ENCODE data around the gene UBXN2A. TPM values are rescaled to one million over a fixed set of nuclear protein-coding genes. Genes with fewer than 3 reads are reported as not detected.
A peak's percentile ranks its signal among the peaks of the same experiment; 100 is the strongest.
"Not testable (repeated sequence)": the region's sequence is repeated elsewhere in the genome, so short reads cannot be mapped to it uniquely, and the experiment has no call there.

The UBXN2A gene
- total and polyA plus RNA-seq, 5 experiments from 2014 or later, result 13.1 to 14.6 (median 13.6) TPM

DNA sequence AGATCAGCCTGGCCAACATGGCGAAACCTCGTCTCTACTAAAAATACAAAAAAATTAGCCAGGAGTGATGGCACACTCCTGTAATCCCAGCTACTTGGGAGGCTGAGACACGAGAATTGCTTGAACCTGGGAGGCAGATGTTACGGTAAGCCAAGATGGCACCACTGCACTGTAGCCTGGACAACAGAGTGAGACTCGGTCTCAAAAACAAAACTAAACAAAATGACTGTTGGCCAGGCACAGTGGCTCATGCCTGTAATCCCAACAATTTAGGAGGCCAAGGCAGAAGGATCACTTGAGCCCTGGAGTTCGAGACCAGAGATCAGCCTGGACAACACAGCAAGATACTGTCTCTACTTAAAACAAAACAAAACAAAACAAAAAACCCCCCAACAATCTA is 102.9 kb downstream of the UBXN2A start:
- not testable (repeated sequence) for H3K27me3 Mint-ChIP-seq, H3K4me3 Mint-ChIP-seq, DNase-seq, H3K9me3 Mint-ChIP-seq, ATAC-seq
- Mint-ChIP-seq H3K36me3 (peaks cover 0 to 17% (median 14%) of the 10 kb centered on the region in 3 donors), H3K27ac (peak overlapping the region in 1 of 10 donors; percentile 62), H3K4me1 (peaks cover 14 to 33% (median 28%) of the 10 kb centered on the region in 4 donors)
- POLR2A ChIA-PET, result interaction anchor here (0.7 kb wide), 2 partner anchors 15 to 58 kb away, joined by 3 read pairs; no protein-coding TSS in a partner anchor

DNA sequence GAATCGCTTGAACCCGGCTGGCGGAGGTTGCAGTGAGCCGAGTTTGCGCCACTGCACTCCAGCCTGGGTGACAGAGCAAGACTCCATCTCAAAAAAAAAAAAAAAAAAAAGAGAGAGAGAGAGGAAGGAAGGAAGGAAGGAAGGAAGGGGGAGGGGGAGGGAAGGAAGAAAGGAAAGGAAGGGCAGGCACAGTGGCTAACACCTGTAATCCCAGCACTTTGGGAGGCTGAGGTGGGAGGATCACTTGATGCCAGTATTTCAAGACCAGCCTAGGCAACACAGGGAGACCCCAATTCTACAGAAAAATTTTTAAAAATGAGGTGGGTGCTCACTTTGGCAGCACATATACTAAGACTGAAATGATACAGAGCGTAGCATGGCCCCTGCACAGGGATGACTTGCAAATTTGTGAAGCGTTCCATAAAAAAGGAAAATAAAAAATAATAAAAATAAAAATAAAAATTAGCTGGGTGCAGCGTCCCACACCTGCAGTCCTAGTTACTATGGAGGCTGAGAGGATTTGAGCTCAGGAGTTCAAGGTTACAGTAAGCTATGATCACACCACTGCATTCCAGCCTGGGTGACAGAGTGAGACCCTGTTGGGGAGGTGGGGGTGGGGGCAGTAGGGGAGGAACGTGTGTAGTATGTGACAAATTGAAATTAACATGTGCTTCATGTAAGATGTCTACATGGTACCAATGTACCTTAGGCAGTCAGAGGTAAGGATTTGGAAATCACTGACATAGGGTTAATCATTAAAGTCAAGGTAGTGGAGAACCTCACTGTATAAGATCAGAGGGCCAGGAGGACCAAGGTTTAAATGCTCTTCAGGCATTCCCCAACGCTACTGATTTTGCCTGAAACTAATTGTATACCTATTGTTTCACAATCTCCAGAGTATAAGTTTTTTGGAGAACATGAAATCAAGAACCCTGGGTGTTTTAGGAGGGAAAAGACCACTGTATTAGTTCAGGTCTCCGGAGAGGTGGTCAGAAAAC is 105.5 kb downstream of the UBXN2A start:
- no peaks in the 10 kb centered on the region for H3K9me3 Mint-ChIP-seq
- peak overlapping the region in 2 of 10 donors; percentile 24 to 27 for H3K27ac Mint-ChIP-seq
- no peak for ATAC-seq
- H3K36me3 Mint-ChIP-seq, result peaks cover 0 to 4% (median 0%) of the 10 kb centered on the region in 3 donors
- no peak for DNase-seq
- H3K4me1 Mint-ChIP-seq, result peaks cover 12 to 37% (median 30%) of the 10 kb centered on the region in 4 donors
- H3K27me3 Mint-ChIP-seq, result peaks cover 0 to 5% (median 1%) of the 10 kb centered on the region in 5 donors
- peak overlapping the region in 9 of 10 donors; percentile 93 to 99 (median 96) for H3K4me3 Mint-ChIP-seq
- POLR2A ChIA-PET, result interaction anchor here (6.7 kb wide), 1 partner anchor 32 kb away, joined by 48 read pairs; the partner anchor contains the start of gene SF3B6

DNA sequence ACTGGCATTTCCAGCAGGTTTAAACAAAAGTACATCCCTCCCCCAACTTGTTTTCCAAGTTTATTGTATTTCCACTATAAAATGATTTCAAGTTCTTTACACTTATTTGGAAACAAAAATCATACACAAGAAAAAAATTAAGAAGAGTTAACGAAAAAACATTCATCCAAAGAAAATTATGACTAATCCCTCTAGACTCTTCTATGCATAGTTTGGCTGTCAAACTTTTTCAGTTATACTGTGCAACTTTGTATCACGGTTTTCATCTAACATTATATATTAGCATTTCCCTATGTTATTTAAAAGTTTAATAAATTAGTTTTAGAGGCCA is 106.3 kb downstream of the UBXN2A start:
- no peak for DNase-seq
- peak overlapping the region in 4 of 10 donors; percentile 83 to 96 (median 90) for H3K27ac Mint-ChIP-seq
- peak overlapping the region; percentile 93 to 99 (median 96) for H3K4me3 Mint-ChIP-seq
- no peak for ATAC-seq
- no peaks in the 10 kb centered on the region for H3K9me3 Mint-ChIP-seq
- peaks cover 0 to 4% (median 0%) of the 10 kb centered on the region in 3 donors for H3K36me3 Mint-ChIP-seq
- H3K4me1 Mint-ChIP-seq, result peaks cover 12 to 35% (median 30%) of the 10 kb centered on the region in 4 donors
- POLR2A ChIA-PET, result interaction anchor here (1.0 to 6.7 kb wide), 7 partner anchors 12 to 120 kb away, joined by 3 to 48 read pairs (median 4); partner anchors contain the start of genes ATAD2B, SF3B6 and TP53I3
- peaks cover 0 to 5% (median 1%) of the 10 kb centered on the region in 5 donors for H3K27me3 Mint-ChIP-seq

DNA sequence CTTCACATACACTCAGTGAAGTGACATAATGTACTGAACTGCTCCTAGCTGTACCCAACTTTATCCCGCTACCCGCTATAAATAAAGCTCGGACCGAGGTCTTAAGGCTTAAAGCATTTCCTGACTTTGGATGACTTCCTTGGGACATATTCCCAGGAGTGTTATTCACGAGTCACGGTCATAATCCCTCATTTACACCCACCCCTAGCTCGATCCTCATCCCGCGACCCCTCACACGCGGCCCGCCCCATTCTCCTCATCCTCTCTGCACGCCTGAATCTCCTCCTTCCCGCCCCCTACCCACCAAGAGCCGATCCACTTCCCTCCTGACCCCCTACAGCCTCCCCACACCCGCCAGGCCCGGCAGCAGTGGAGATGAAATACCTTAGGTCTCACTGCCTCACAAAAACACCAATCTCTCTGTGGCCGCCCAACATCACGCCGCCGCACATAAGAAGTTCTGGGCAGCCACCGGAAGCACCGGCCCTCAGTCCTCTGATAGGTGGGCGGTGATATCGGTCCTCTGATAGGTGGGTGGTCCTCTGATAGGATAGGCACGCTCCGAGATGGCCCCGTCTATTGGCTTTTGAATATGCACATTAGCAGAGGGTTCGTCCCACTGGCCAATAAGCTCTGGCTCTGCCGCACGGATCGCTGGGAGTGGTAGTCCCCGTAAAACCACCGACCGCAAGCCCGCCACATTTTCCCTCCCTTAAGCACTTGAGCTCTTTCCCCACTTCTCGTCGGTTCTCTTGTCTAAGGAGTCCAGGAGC is 106.9 kb downstream of the UBXN2A start, which contains the start of gene WDCP:
TSS of gene WDCP (minus strand) at position 462 of the 773 bp plus-strand sequence. CDS start 7,897 bp downstream, outside the sequence.
- Mint-ChIP-seq H3K4me3 (peak within 1 kb of the TSS; percentile 93 to 99 (median 96)), H3K27me3 (peaks cover 0 to 5% (median 1%) of the 10 kb centered on the region in 5 donors), H3K36me3 (peaks cover 0 to 4% (median 0%) of the 10 kb centered on the region in 3 donors), H3K4me1 (peaks cover 12 to 35% (median 30%) of the 10 kb centered on the region in 4 donors), H3K9me3 (no peaks in the 10 kb centered on the region), H3K27ac (peak within 1 kb of the TSS; percentile 83 to 96 (median 94))
- peak; percentile 79 to 97 (median 92) for DNase-seq
- ATAC-seq, result peak; percentile 98 to 100
- POLR2A ChIA-PET, result interaction anchor here (0.9 to 6.7 kb wide), 11 partner anchors 12 to 120 kb away, joined by 3 to 48 read pairs (median 3); partner anchors contain the start of genes ATAD2B, SF3B6, TP53I3 and UBXN2A

DNA sequence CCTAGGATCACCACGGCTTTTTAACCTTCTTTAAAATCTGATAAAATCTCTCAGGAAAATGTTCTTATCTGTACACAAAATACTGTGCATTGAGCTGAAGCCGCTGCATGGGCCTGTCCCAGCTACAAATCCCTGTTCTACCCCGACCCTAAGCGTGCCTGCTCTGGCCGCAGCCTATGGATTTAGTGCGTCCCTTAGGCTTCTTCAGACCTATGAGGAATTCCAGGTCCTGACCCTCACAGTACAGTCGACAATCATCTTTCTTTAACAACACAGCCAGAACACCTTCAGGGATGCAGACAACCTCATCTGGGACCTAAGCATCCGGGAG is 107.4 kb downstream of the UBXN2A start:
- Mint-ChIP-seq H3K4me1 (peaks cover 12 to 35% (median 30%) of the 10 kb centered on the region in 4 donors), H3K4me3 (peak overlapping the region; percentile 93 to 99 (median 96)), H3K27me3 (peaks cover 0 to 5% (median 1%) of the 10 kb centered on the region in 5 donors), H3K9me3 (no peaks in the 10 kb centered on the region), H3K27ac (peak overlapping the region in 9 of 10 donors; percentile 83 to 96 (median 94)), H3K36me3 (peaks cover 0 to 4% (median 0%) of the 10 kb centered on the region in 3 donors)
- ATAC-seq (no peak), DNase-seq (no peak)
- POLR2A ChIA-PET, result interaction anchor here (0.9 to 6.7 kb wide), 10 partner anchors 11 to 121 kb away, joined by 3 to 48 read pairs (median 3); partner anchors contain the start of genes ATAD2B, SF3B6, TP53I3 and UBXN2A

DNA sequence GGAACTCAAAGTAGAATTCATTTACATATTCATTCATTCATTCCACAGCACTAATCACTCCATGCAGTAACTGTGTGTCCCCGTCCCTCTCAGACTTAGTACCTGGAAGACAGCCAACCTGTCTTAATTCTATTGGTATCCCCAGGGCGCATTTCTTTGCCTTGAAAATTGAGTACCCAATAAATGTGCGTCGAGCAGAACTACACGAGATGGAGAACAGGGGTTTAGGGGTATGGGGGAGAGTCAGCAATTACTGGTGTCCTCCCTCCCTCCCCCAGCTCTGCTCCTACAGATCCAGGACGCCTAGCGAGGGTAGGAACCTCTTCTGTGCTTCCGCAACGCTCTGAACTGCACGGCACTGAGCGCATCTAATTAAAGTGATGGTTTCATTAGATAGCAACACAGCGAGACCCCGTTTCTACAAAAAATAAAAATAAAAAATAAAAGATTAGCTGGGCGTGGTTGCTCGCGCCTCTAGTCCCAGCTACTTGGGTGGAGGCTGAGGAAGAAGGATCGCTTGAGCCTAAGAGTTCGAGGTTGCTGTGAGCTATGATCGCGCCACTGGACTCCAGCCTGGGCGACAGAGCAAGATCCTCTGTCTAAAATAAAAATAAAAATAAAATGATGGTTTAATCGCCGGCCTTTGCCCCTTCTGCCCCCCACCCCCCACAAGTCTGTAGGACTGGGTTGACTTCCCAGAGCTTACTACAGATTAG is 108.7 kb downstream of the UBXN2A start:
- H3K27me3 Mint-ChIP-seq, result peaks cover 0 to 6% (median 3%) of the 10 kb centered on the region in 5 donors
- no peaks in the 10 kb centered on the region for H3K36me3 Mint-ChIP-seq
- ATAC-seq (no peak), DNase-seq (peak in 1 of 10 donors; percentile 15)
- H3K9me3 Mint-ChIP-seq, result no peaks in the 10 kb centered on the region
- POLR2A ChIA-PET, result interaction anchor here (0.8 to 6.7 kb wide), 2 partner anchors 29 to 122 kb away, joined by 9 to 48 read pairs; partner anchors contain the start of genes ATAD2B and SF3B6
- H3K4me3 Mint-ChIP-seq, result peak overlapping the region in 8 of 10 donors; percentile 69 to 92 (median 84)
- peak overlapping the region in 4 of 10 donors; percentile 11 to 75 (median 38) for H3K27ac Mint-ChIP-seq
- peaks cover 10 to 32% (median 30%) of the 10 kb centered on the region in 4 donors for H3K4me1 Mint-ChIP-seq

DNA sequence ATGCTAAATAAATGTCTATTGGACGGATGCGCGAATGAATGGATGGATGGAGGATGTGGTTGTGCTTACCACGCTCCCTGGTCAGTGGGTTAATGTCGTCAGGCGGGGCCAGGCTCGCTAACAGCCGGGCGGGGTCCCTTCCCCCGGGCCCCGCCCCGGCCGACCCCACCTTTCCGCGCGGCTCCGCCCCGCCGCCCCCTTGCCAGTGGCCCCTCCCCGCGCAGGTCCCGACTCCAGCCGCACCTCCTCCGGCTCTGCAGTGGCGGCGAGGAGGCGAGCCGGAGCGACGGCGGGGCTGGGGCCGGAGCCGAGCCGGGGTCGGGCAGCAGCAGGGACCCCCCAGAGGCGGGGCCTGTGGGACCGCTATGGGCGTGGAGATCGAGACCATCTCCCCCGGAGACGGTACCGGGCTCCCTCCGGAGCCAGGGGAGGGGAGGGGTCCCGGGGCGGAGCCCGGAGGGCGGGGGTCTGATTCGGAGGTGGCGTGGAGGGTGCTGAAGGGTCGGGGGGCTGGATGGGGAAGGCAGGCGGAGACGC is 109.3 kb downstream of the UBXN2A start, which contains the start of gene FKBP1B:
TSS of gene FKBP1B (plus strand) at position 257 of the 537 bp plus-strand sequence. CDS start at position 366, 109 bp downstream.
- peak in 1 of 2 donors; percentile 18 for ATAC-seq
- H3K9me3 Mint-ChIP-seq, result no peaks in the 10 kb centered on the region
- peak within 1 kb of the TSS in 8 of 10 donors; percentile 69 to 92 (median 84) for H3K4me3 Mint-ChIP-seq
- POLR2A ChIA-PET, result interaction anchor here (0.5 to 6.7 kb wide), 3 partner anchors 28 to 123 kb away, joined by 4 to 48 read pairs (median 9); partner anchors contain the start of genes ATAD2B and SF3B6
- peaks cover 0 to 7% (median 4%) of the 10 kb centered on the region in 5 donors for H3K27me3 Mint-ChIP-seq
- peaks cover 10 to 32% (median 30%) of the 10 kb centered on the region in 4 donors for H3K4me1 Mint-ChIP-seq
- peak in 8 of 10 donors; percentile 24 to 75 (median 31) for DNase-seq
- peak within 1 kb of the TSS in 4 of 10 donors; percentile 11 to 75 (median 38) for H3K27ac Mint-ChIP-seq
- no peaks in the 10 kb centered on the region for H3K36me3 Mint-ChIP-seq

DNA sequence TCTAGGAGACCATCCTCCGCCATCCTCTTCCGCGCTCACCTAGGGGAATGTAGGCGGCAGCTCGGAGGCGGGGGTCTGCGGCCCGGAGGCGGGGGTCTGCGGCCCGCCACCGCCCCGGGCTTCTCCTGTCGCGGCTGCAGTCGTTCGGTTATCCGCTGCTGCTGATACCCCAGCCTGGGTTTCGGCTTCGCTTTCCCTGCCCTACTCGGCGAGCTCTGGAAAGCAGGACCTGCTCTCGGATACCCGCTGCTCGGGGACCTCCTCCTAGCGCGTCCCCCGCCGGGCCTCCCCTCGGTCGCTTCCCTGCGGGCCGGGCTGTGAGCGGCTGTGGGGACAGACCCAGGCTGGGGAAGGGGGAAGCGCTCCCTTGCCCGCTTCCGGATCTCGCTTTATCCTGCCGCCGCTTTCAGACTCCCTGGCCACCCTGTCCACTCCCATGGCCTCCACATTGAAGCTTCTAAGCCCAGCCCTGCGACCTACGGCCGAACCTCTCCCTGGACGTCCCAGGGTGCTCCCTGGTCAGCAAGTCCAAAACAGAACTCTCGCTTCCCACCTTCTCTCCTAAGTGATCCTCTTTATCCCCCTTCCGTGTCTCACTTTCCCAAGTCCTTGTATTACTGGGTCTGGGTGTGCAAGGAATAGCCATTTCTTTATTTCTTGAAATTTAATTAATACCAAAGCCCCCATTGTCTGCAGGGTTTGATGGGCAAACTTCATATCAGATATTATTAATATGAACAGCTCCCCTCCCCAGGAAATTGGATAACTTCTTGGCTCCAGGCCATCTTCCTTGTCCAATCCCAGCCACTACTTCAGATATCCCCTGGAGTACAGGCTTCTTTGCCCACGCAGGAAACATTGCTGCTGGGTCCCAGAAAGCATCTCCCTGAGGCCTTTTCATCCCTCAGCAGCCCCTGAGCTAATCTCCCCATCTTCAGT is 110.0 kb downstream of the UBXN2A start:
- Mint-ChIP-seq H3K9me3 (no peaks in the 10 kb centered on the region), H3K4me3 (peak overlapping the region in 8 of 10 donors; percentile 49 to 88 (median 78)), H3K4me1 (peaks cover 6 to 26% (median 24%) of the 10 kb centered on the region in 4 donors), H3K27ac (no peak overlapping the region), H3K36me3 (no peaks in the 10 kb centered on the region), H3K27me3 (peaks cover 0 to 8% (median 4%) of the 10 kb centered on the region in 5 donors)
- POLR2A ChIA-PET, result interaction anchor here (0.5 to 6.7 kb wide), 4 partner anchors 27 to 151 kb away, joined by 3 to 48 read pairs (median 4); partner anchors contain the start of genes ATAD2B and SF3B6
- DNase-seq (peak in 5 of 10 donors; percentile 8 to 17 (median 12)), ATAC-seq (no peak)

DNA sequence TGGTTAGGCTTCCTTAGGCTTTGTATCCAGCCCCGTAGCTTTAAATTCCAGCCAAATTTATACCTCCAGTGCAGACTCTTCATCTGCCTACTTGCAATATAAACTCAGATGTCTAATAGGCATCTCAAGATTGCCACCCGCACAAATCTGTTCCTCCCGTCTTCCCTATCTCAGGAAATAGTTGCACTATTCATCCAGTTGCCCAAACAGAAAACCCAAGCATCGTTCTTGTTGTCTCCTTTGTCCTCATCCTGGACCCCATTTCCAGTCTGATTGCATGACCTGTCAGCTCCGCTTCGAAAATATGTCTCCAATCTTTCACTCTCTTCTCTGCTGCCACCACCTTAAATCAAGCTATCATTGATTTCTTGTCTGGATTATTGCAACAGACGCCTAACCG is 111.6 kb downstream of the UBXN2A start:
- no peak overlapping the region for H3K27ac Mint-ChIP-seq
- no peaks in the 10 kb centered on the region for H3K36me3 Mint-ChIP-seq
- peaks cover 0 to 8% (median 5%) of the 10 kb centered on the region in 5 donors for H3K27me3 Mint-ChIP-seq
- DNase-seq, result no peak
- POLR2A ChIA-PET, result no interaction called here
- H3K4me1 Mint-ChIP-seq, result peaks cover 5 to 15% (median 12%) of the 10 kb centered on the region in 4 donors
- no peak overlapping the region for H3K4me3 Mint-ChIP-seq
- no peaks in the 10 kb centered on the region for H3K9me3 Mint-ChIP-seq
- ATAC-seq, result no peak

DNA sequence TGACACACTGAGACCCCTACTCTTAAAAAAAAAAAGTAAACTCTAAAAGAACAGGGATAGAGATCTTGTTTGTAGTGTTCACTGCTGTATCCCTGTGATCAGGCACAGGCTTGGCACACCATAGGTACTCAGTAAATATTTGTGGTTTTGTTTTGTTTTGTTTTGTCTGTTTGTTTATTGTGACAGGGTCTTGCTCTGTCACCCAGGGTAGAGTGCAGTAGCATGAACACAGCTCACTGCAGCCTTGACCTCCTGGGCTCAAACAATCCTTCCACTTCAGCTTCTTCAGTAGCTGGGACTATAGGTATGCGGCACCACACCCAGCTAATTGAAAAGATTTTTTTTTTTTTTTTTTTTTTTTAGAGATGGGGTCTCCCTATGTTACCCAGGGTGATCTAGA is 112.7 kb downstream of the UBXN2A start:
- Mint-ChIP-seq H3K9me3 (no peaks in the 10 kb centered on the region), H3K27ac (no peak overlapping the region), H3K4me1 (peaks cover 0 to 5% (median 2%) of the 10 kb centered on the region in 4 donors), H3K36me3 (no peaks in the 10 kb centered on the region), H3K27me3 (peaks cover 0 to 8% (median 3%) of the 10 kb centered on the region in 5 donors), H3K4me3 (no peak overlapping the region)
- POLR2A ChIA-PET, result interaction anchor here (0.9 kb wide), 1 partner anchor 14 kb away, joined by 3 read pairs; no protein-coding TSS in a partner anchor
- ATAC-seq (no peak), DNase-seq (no peak)
